WTC11 (cell line): ENCODE measurements around the gene RARA. TPM values are rescaled to one million over a fixed set of nuclear protein-coding genes. Genes with fewer than 3 reads are reported as not detected.
A peak's percentile ranks its signal among the peaks of the same experiment; 100 is the strongest.

Experiments used
- ATAC-seq: fragments of 200-7000 bp; cut with Tn5 transposase; 2 replicates; pipeline ENCODE4 v1.10.0; 2021; ENCODE audit warnings: mild to moderate bottlenecking, moderate library complexity
- CTCF ChIA-PET: fragments of 300-600 bp; sonication (Branson Sonifier 250); formaldehyde crosslinking; loops from one replicate; lab custom pipeline; 2021; ENCODE audit warnings: antibody characterized with exemption; lab: Charles Lee
- POLR2A ChIA-PET: fragments of 350-600 bp; sonication (Branson Sonifier 250); formaldehyde crosslinking; loops from one replicate; lab custom pipeline; 2021; ENCODE audit warnings: antibody characterized with exemption; lab: Charles Lee
- DNase-seq: peaks from one replicate; pipeline ENCODE4 v3.0.0; 2021; ENCODE audit warnings: low spot score
- H3K27ac Mint-ChIP-seq: 2 replicates; pipeline ENCODE4 v1.8.0; 2021; ENCODE audit warnings: mixed read lengths
- H3K27me3 Mint-ChIP-seq: 2 replicates; pipeline ENCODE4 v1.8.0; 2021; ENCODE audit warnings: low read depth, mild to moderate bottlenecking, moderate library complexity, mixed read lengths
- H3K36me3 Mint-ChIP-seq: 2 replicates; pipeline ENCODE4 v1.8.0; 2021; ENCODE audit warnings: mixed read lengths
- H3K4me1 Mint-ChIP-seq: 2 replicates; pipeline ENCODE4 v1.8.0; 2022; ENCODE audit warnings: mixed read lengths
- H3K4me3 Mint-ChIP-seq: 2 replicates; pipeline ENCODE4 v1.8.0; 2021; ENCODE audit warnings: mild to moderate bottlenecking, moderate library complexity, mixed read lengths
- H3K9me3 Mint-ChIP-seq: 2 replicates; pipeline ENCODE4 v1.8.0; 2021; ENCODE audit warnings: mixed read lengths
- CBFB ChIP-seq: sonication (generic); formaldehyde crosslinking; IDR thresholded peaks from 2 replicates; pipeline ENCODE4 v1.8.1; 2022; ENCODE audit warnings: mild to moderate bottlenecking, low read depth, missing genetic modification reagents
- E2F1 ChIP-seq: sonication (generic); formaldehyde crosslinking; IDR thresholded peaks from 2 replicates; pipeline ENCODE4 v1.8.0; 2022; ENCODE audit warnings: mild to moderate bottlenecking, missing genetic modification reagents
- E2F4 ChIP-seq: sonication (generic); formaldehyde crosslinking; IDR thresholded peaks from 2 replicates; pipeline ENCODE4 v1.8.1; 2022; ENCODE audit warnings: low read depth, mild to moderate bottlenecking, moderate library complexity, missing genetic modification reagents, borderline replicate concordance
- ERG ChIP-seq: fragments of 250-450 bp; sonication (Bioruptor Pico); IDR thresholded peaks from 2 replicates; pipeline ENCODE4 v1.8.0; 2021; ENCODE audit warnings: mild to moderate bottlenecking
- ETV6 ChIP-seq: sonication (generic); formaldehyde crosslinking; IDR thresholded peaks from 2 replicates; pipeline ENCODE4 v1.8.1; 2022; ENCODE audit warnings: mild to moderate bottlenecking, missing genetic modification reagents
- FOXJ3 ChIP-seq: sonication (generic); formaldehyde crosslinking; IDR thresholded peaks from 2 replicates; pipeline ENCODE4 v1.9.0; 2021; ENCODE audit warnings: missing genetic modification reagents, mild to moderate bottlenecking, borderline replicate concordance
- FOXK1 ChIP-seq: sonication (generic); formaldehyde crosslinking; IDR thresholded peaks from 2 replicates; pipeline ENCODE4 v1.8.0; 2022; ENCODE audit warnings: mild to moderate bottlenecking, moderate library complexity, missing genetic modification reagents
- IRF2 ChIP-seq: sonication (generic); formaldehyde crosslinking; IDR thresholded peaks from 2 replicates; pipeline ENCODE4 v1.8.0; 2022; ENCODE audit warnings: low read depth, missing genetic modification reagents, borderline replicate concordance
- JAZF1 ChIP-seq: fragments of 250-450 bp; sonication (Bioruptor Pico); IDR thresholded peaks from 2 replicates; pipeline ENCODE4 v1.9.0; 2021; ENCODE audit warnings: moderate library complexity, mild to moderate bottlenecking, inconsistent platforms
- KAT7 ChIP-seq: sonication (generic); formaldehyde crosslinking; IDR thresholded peaks from 2 replicates; pipeline ENCODE4 v1.8.1; 2023; ENCODE audit warnings: missing genetic modification reagents, mild to moderate bottlenecking, borderline replicate concordance
- MAX ChIP-seq: sonication (generic); formaldehyde crosslinking; IDR thresholded peaks from 2 replicates; pipeline ENCODE4 v1.8.0; 2022; ENCODE audit warnings: mild to moderate bottlenecking, missing genetic modification reagents
- NFYB ChIP-seq: sonication (generic); formaldehyde crosslinking; conservative IDR thresholded peaks from 2 replicates; pipeline ENCODE4 v1.8.0; 2022; ENCODE audit warnings: low read depth, missing genetic modification reagents
- NR2C2 ChIP-seq: sonication (generic); formaldehyde crosslinking; IDR thresholded peaks from 2 replicates; pipeline ENCODE4 v1.8.0; 2022; ENCODE audit warnings: mild to moderate bottlenecking, missing genetic modification reagents
- OVOL2 ChIP-seq: fragments of 250-450 bp; sonication (Bioruptor Pico); IDR thresholded peaks from 2 replicates; pipeline ENCODE4 v1.9.0; 2021; ENCODE audit warnings: mild to moderate bottlenecking, borderline replicate concordance
- RELA ChIP-seq: sonication (generic); formaldehyde crosslinking; IDR thresholded peaks from 2 replicates; pipeline ENCODE4 v1.8.1; 2022; ENCODE audit warnings: missing genetic modification reagents, mild to moderate bottlenecking, borderline replicate concordance
- RORB ChIP-seq: fragments of 250-450 bp; sonication (Bioruptor Pico); IDR thresholded peaks from 2 replicates; pipeline ENCODE4 v1.9.0; 2021; ENCODE audit warnings: mild to moderate bottlenecking
- SMAD3 ChIP-seq: sonication (generic); formaldehyde crosslinking; IDR thresholded peaks from 2 replicates; pipeline ENCODE4 v1.8.0; 2022; ENCODE audit warnings: missing genetic modification reagents, mild to moderate bottlenecking, borderline replicate concordance
- TEAD4 ChIP-seq: sonication (generic); formaldehyde crosslinking; IDR thresholded peaks from 2 replicates; pipeline ENCODE4 v1.8.0; 2022; ENCODE audit warnings: mild to moderate bottlenecking, missing genetic modification reagents
- ZBTB21 ChIP-seq: sonication (generic); formaldehyde crosslinking; IDR thresholded peaks from 2 replicates; pipeline ENCODE4 v1.8.1; 2023; ENCODE audit warnings: mild to moderate bottlenecking, missing genetic modification reagents, borderline replicate concordance
- ZBTB43 ChIP-seq: sonication (generic); formaldehyde crosslinking; IDR thresholded peaks from 2 replicates; pipeline ENCODE4 v1.8.1; 2023; ENCODE audit warnings: mild to moderate bottlenecking, missing genetic modification reagents
- ZNF121 ChIP-seq: sonication (generic); formaldehyde crosslinking; IDR thresholded peaks from 2 replicates; pipeline ENCODE4 v1.8.0; 2023; ENCODE audit warnings: missing genetic modification reagents
- ZNF138 ChIP-seq: sonication (generic); formaldehyde crosslinking; conservative IDR thresholded peaks from 2 replicates; pipeline ENCODE4 v1.8.1; 2022; ENCODE audit warnings: mild to moderate bottlenecking, moderate library complexity, missing genetic modification reagents
- ZNF423 ChIP-seq: fragments of 250-450 bp; sonication (Bioruptor Pico); IDR thresholded peaks from 2 replicates; pipeline ENCODE4 v2.1.2; 2022; ENCODE audit warnings: mild to moderate bottlenecking, moderate library complexity
- total RNA-seq: library from RNA; stranded (reverse); gene quantifications from 3 replicates; pipeline ENCODE4 v1.2.3, GENCODE V29; 2021
- TF ChIP-seq, protein P1 (sequence below): sonication (generic); formaldehyde crosslinking; IDR thresholded peaks from 2 replicates; pipeline ENCODE4 v1.8.1; 2022; ENCODE audit warnings: mild to moderate bottlenecking, moderate library complexity, missing genetic modification reagents
- TF ChIP-seq, protein P2 (sequence below): sonication (generic); formaldehyde crosslinking; IDR thresholded peaks from 2 replicates; pipeline ENCODE4 v1.8.0; 2022; ENCODE audit warnings: mild to moderate bottlenecking, missing genetic modification reagents

RARA gene
- total RNA-seq, 1 experiment from 2014 or later = 20.7 TPM

- peaks cover 36% of the 10 kb centered on the region for H3K4me1 Mint-ChIP-seq
- no peak overlapping the region for H3K27ac Mint-ChIP-seq
- POLR2A ChIA-PET = no interaction called here
- H3K9me3 Mint-ChIP-seq = no peaks in the 10 kb centered on the region
- CTCF ChIA-PET = interaction anchor here (0.7 to 6.9 kb wide), 29 partner anchors 11 to 258 kb away, joined by 3 to 102 read pairs (median 5); partner anchors contain the start of genes IGFBP4 and TOP2A
- DNase-seq (no peak), ATAC-seq (no peak)
- peak overlapping the region; percentile 58 for H3K4me3 Mint-ChIP-seq
- peaks cover 40% of the 10 kb centered on the region for H3K27me3 Mint-ChIP-seq
- no peaks in the 10 kb centered on the region for H3K36me3 Mint-ChIP-seq
- TF ChIP-seq FOXJ3 (CRISPR knock-in tag) (no peak), ZNF423 (0 out of 2 replicates have a peak, but pooled peaks have one; percentile 3)
- TF ChIP-seq, all 79 proteins: peak for 1
Measured at GRCh38 chr17:40361925-40362695, 53.1 kb downstream of the RARA start.

GRCh38 chr17:40362696-40363110, 53.7 kb downstream of the RARA start:
- ChIA-PET POLR2A (no interaction called here), CTCF (interaction anchor here (0.7 to 6.9 kb wide), 25 partner anchors 8 to 258 kb away, joined by 3 to 102 read pairs (median 5); partner anchors contain the start of genes IGFBP4 and TOP2A)
- no peaks in the 10 kb centered on the region for H3K36me3 Mint-ChIP-seq
- peaks cover 40% of the 10 kb centered on the region for H3K27me3 Mint-ChIP-seq
- ATAC-seq (peak; percentile 66), DNase-seq (peak; percentile 92)
- no peak overlapping the region for H3K27ac Mint-ChIP-seq
- no peaks in the 10 kb centered on the region for H3K9me3 Mint-ChIP-seq
- H3K4me1 Mint-ChIP-seq = peaks cover 36% of the 10 kb centered on the region
- peak overlapping the region; percentile 58 for H3K4me3 Mint-ChIP-seq
- TF ChIP-seq ZNF138 (CRISPR knock-in tag) = no peak
- TF ChIP-seq ERG = no peak
- no peak for TF ChIP-seq E2F4 (CRISPR knock-in tag)
- no peak; the same call in 1 of the 2 replicates for TF ChIP-seq ETV6 (CRISPR knock-in tag)
- TF ChIP-seq, protein P1, sequence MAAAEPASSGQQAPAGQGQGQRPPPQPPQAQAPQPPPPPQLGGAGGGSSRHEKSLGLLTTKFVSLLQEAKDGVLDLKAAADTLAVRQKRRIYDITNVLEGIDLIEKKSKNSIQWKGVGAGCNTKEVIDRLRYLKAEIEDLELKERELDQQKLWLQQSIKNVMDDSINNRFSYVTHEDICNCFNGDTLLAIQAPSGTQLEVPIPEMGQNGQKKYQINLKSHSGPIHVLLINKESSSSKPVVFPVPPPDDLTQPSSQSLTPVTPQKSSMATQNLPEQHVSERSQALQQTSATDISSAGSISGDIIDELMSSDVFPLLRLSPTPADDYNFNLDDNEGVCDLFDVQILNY (CRISPR knock-in tag) = no peak
- TF ChIP-seq TEAD4 (CRISPR knock-in tag) = no peak
- peak; percentile 88; the same call in 1 of the 2 replicates for TF ChIP-seq CBFB (CRISPR knock-in tag)
- TF ChIP-seq ZBTB21 (CRISPR knock-in tag) = no peak
- no peak for TF ChIP-seq NFYB (CRISPR knock-in tag)
- TF ChIP-seq FOXK1 (CRISPR knock-in tag) = peak; percentile 56; the same call in 1 of the 2 replicates
- TF ChIP-seq E2F1 (CRISPR knock-in tag) = no peak
- peak; percentile 77; the same call in 1 of the 2 replicates for TF ChIP-seq MAX (CRISPR knock-in tag)
- no peak for TF ChIP-seq JAZF1 (CRISPR knock-in tag)
- TF ChIP-seq IRF2 (CRISPR knock-in tag) = no peak
- TF ChIP-seq RELA (CRISPR knock-in tag) = no peak
- TF ChIP-seq ZNF121 (CRISPR knock-in tag) = peak; percentile 54; the same call in 1 of the 2 replicates
- TF ChIP-seq KAT7 = no peak
- TF ChIP-seq ZBTB43 (CRISPR knock-in tag) = no peak
- no peak for TF ChIP-seq FOXJ3 (CRISPR knock-in tag)
- no peak for TF ChIP-seq SMAD3 (CRISPR knock-in tag)
- TF ChIP-seq, protein P2, sequence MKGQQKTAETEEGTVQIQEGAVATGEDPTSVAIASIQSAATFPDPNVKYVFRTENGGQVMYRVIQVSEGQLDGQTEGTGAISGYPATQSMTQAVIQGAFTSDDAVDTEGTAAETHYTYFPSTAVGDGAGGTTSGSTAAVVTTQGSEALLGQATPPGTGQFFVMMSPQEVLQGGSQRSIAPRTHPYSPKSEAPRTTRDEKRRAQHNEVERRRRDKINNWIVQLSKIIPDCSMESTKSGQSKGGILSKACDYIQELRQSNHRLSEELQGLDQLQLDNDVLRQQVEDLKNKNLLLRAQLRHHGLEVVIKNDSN (CRISPR knock-in tag) = no peak
- no peak for TF ChIP-seq NR2C2
- no peak for TF ChIP-seq RORB (CRISPR knock-in tag)
- no peak for TF ChIP-seq OVOL2
